Measurements from ENCODE around the gene NAV3. TPM values are rescaled to one million over a fixed set of nuclear protein-coding genes. Genes with fewer than 3 reads are reported as not detected.
A peak's percentile ranks its signal among the peaks of the same experiment; 100 is the strongest.

Gene NAV3
- total and polyA plus RNA-seq, 7 donors = 0.50 to 13.3 (median 6.8) TPM; not detected in 1

- Histone ChIP-seq H3K9me3 (peaks cover 0 to 5% (median 2%) of the 10 kb centered on the region in 4 donors), H3K4me3 (no peak overlapping the region), H3K36me3 (no peaks in the 10 kb centered on the region), H3K27ac (no peak overlapping the region), H3K27me3 (no peaks in the 10 kb centered on the region), H3K4me1 (no peaks in the 10 kb centered on the region)
- 85 to 87% methylated on average over 9 of the region's 9 CpGs for WGBS, 2 donors
- intact Hi-C loops (cut with DNase I) = no loop called here
- peak; percentile 35 for DNase-seq
- TF ChIP-seq POLR2A (IDR thresholded peaks at IDR 0.05) (no peak), EP300 (IDR thresholded peaks at IDR 0.05) (no peak), POLR2AphosphoS5 (IDR thresholded peaks at IDR 0.05) (no peak)
These were observed 22.2 kb upstream of the NAV3 start for GRCh38 chr12:77808534-77808933.

GRCh38 chr12:77813558-77813957 lies 17.1 kb upstream of the NAV3 start:
- no peaks in the 10 kb centered on the region for H3K4me1 ChIP-seq
- no peak overlapping the region for H3K27ac ChIP-seq
- intact Hi-C loops (cut with DNase I) = no loop called here
- TF ChIP-seq, protein P1, sequence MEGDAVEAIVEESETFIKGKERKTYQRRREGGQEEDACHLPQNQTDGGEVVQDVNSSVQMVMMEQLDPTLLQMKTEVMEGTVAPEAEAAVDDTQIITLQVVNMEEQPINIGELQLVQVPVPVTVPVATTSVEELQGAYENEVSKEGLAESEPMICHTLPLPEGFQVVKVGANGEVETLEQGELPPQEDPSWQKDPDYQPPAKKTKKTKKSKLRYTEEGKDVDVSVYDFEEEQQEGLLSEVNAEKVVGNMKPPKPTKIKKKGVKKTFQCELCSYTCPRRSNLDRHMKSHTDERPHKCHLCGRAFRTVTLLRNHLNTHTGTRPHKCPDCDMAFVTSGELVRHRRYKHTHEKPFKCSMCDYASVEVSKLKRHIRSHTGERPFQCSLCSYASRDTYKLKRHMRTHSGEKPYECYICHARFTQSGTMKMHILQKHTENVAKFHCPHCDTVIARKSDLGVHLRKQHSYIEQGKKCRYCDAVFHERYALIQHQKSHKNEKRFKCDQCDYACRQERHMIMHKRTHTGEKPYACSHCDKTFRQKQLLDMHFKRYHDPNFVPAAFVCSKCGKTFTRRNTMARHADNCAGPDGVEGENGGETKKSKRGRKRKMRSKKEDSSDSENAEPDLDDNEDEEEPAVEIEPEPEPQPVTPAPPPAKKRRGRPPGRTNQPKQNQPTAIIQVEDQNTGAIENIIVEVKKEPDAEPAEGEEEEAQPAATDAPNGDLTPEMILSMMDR (IDR thresholded peaks at IDR 0.05) = no peak
- TF ChIP-seq POLR2A (IDR thresholded peaks at IDR 0.05) (no peak), POLR2AphosphoS5 (IDR thresholded peaks at IDR 0.05) (no peak), EP300 (IDR thresholded peaks at IDR 0.05) (no peak)
- no peaks in the 10 kb centered on the region for H3K9me3 ChIP-seq
- DNase-seq = no peak
- 81 to 88% methylated on average over 2 of the region's 2 CpGs for WGBS, 2 donors
- no peak overlapping the region for H3K4me3 ChIP-seq
- no peaks in the 10 kb centered on the region for H3K36me3 ChIP-seq
- no peaks in the 10 kb centered on the region for H3K27me3 ChIP-seq

DNA sequence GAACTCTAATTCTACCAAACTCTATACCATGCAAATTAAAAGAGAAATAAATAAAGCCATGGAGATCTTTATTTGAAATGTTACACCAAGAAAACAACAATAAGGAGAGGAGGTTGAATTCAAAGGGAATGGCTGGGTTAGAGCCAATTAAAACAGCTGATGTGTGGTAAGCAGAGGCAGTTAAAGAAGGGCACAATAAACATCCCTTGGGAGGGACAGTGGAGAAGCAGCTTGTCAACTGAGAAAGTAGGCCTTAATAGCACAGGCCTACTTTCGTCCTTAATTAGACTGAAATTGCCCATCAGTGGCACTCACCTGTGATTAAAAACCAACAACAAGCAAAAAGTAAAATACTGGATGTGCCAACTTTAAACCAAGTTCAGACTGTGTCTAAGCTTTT lies 16.3 kb upstream of the NAV3 start:
- H3K36me3 ChIP-seq = no peaks in the 10 kb centered on the region
- TF ChIP-seq POLR2AphosphoS5 (IDR thresholded peaks at IDR 0.05) = no peak
- TF ChIP-seq, protein P1 (IDR thresholded peaks at IDR 0.05) = no peak
- TF ChIP-seq POLR2A (IDR thresholded peaks at IDR 0.05) = no peak
- TF ChIP-seq EP300 (IDR thresholded peaks at IDR 0.05) = no peak

GRCh38 chr12:77816196-77816595 lies 14.5 kb upstream of the NAV3 start:
- H3K36me3 ChIP-seq = no peaks in the 10 kb centered on the region
- no peak for TF ChIP-seq POLR2A (IDR thresholded peaks at IDR 0.05)
- no peak for TF ChIP-seq EP300 (IDR thresholded peaks at IDR 0.05)
- no peak for TF ChIP-seq POLR2AphosphoS5 (IDR thresholded peaks at IDR 0.05)
- TF ChIP-seq, protein P1 (IDR thresholded peaks at IDR 0.05) = no peak
- no peaks in the 10 kb centered on the region for H3K9me3 ChIP-seq
- no peak overlapping the region for H3K27ac ChIP-seq
- DNase-seq = no peak
- intact Hi-C loops (cut with DNase I) = no loop called here
- no peak overlapping the region for H3K4me3 ChIP-seq
- H3K27me3 ChIP-seq = no peaks in the 10 kb centered on the region
- H3K4me1 ChIP-seq = no peaks in the 10 kb centered on the region

More for the DNA sequence above, 16.3 kb upstream of the NAV3 start:
- no peak overlapping the region for H3K27ac ChIP-seq
- H3K9me3 ChIP-seq = no peaks in the 10 kb centered on the region
- no peak overlapping the region for H3K4me3 ChIP-seq
- no peaks in the 10 kb centered on the region for H3K4me1 ChIP-seq
- H3K27me3 ChIP-seq = no peaks in the 10 kb centered on the region
- intact Hi-C loops (cut with DNase I) = no loop called here
- no peak for DNase-seq
- WGBS, 2 donors = 73 to 84% methylated on average over 1 of the region's 1 CpG

- intact Hi-C loops (cut with DNase I) = no loop called here
- WGBS, 2 donors = 18 to 51% methylated on average over 2 of the region's 2 CpGs
These were observed 13.4 kb upstream of the NAV3 start for GRCh38 chr12:77817276-77817675.

More at GRCh38 chr12:77817276-77817675, 13.4 kb upstream of the NAV3 start:
- no peaks in the 10 kb centered on the region for H3K9me3 ChIP-seq
- peaks cover 0 to 3% (median 0%) of the 10 kb centered on the region in 4 donors for H3K4me1 ChIP-seq
- no peak for DNase-seq
- no peaks in the 10 kb centered on the region for H3K27me3 ChIP-seq
- H3K27ac ChIP-seq = no peak overlapping the region
- H3K36me3 ChIP-seq = no peaks in the 10 kb centered on the region
- TF ChIP-seq EP300 (IDR thresholded peaks at IDR 0.05) (no peak), POLR2A (IDR thresholded peaks at IDR 0.05) (no peak), POLR2AphosphoS5 (IDR thresholded peaks at IDR 0.05) (no peak)
- TF ChIP-seq, protein P1 (IDR thresholded peaks at IDR 0.05) = no peak
- no peak overlapping the region for H3K4me3 ChIP-seq

Measured in sigmoid colon (tissue), 7 donors.